Muscle layer of duodenum (tissue), 2 donors: ENCODE data around the gene EMID1.
"Not testable (repeated sequence)": the region's sequence is repeated elsewhere in the genome, so short reads cannot be mapped to it uniquely, and the experiment has no call there.

Experiments
- H3K27ac ChIP-seq: one replicate; pipeline ENCODE4 v1.7.0; 2013; ENCODE audit warnings: mild to moderate bottlenecking, low read length
- H3K27me3 ChIP-seq: one replicate; pipeline ENCODE4 v1.7.0; 2013; ENCODE audit warnings: low read depth, mild to moderate bottlenecking, control low read depth, low read length
- H3K36me3 ChIP-seq, 2 donors: one replicate each; pipeline ENCODE4 v1.7.0; 2013; ENCODE audit warnings: low read length in 2 of 2, control low read depth in 1 of 2, mild to moderate bottlenecking in 1 of 2; ENCODE audit not compliant: insufficient read depth in 2 of 2, control insufficient read depth in 1 of 2
- H3K4me1 ChIP-seq, 2 donors: one replicate each; pipeline ENCODE4 v1.7.0; 2013; ENCODE audit warnings: low read length in 2 of 2, mild to moderate bottlenecking in 2 of 2, control low read depth in 1 of 2, moderate library complexity in 1 of 2; ENCODE audit not compliant: insufficient read depth in 2 of 2, control insufficient read depth in 1 of 2
- H3K4me3 ChIP-seq, 2 donors: one replicate each; pipeline ENCODE4 v1.7.0; 2013; ENCODE audit warnings: low read length in 2 of 2, low read depth in 1 of 2, mild to moderate bottlenecking in 1 of 2
- H3K9me3 ChIP-seq, 2 donors: one replicate each; pipeline ENCODE4 v1.7.0; 2013; ENCODE audit warnings: low read length in 2 of 2, control low read depth in 1 of 2, mild to moderate bottlenecking in 1 of 2; ENCODE audit not compliant: control insufficient read depth in 1 of 2
- donor health status: healthy.

The EMID1 gene

GRCh38 chr22:29215012-29215860, 9.5 kb downstream of the EMID1 start:
- Histone ChIP-seq H3K4me3 (no peak overlapping the region), H3K9me3 (no peaks in the 10 kb centered on the region), H3K36me3 (no peaks in the 10 kb centered on the region), H3K27ac (no peak overlapping the region), H3K27me3 (no peaks in the 10 kb centered on the region), H3K4me1 (peaks cover 0 to 3% of the 10 kb centered on the region in 2 donors)

GRCh38 chr22:29216011-29216872, 10.5 kb downstream of the EMID1 start:
- H3K4me1 ChIP-seq = peaks cover 0 to 8% of the 10 kb centered on the region in 2 donors
- no peaks in the 10 kb centered on the region for H3K36me3 ChIP-seq
- H3K4me3 ChIP-seq = no peak overlapping the region
- no peaks in the 10 kb centered on the region for H3K27me3 ChIP-seq
- no peaks in the 10 kb centered on the region for H3K9me3 ChIP-seq
- no peak overlapping the region for H3K27ac ChIP-seq

- no peaks in the 10 kb centered on the region for H3K27me3 ChIP-seq
- H3K4me3 ChIP-seq = no peak overlapping the region
- no peaks in the 10 kb centered on the region for H3K36me3 ChIP-seq
- H3K27ac ChIP-seq = no peak overlapping the region
- no peaks in the 10 kb centered on the region for H3K9me3 ChIP-seq
- H3K4me1 ChIP-seq = peaks cover 0 to 8% of the 10 kb centered on the region in 2 donors
Measured at GRCh38 chr22:29216873-29217666, 11.4 kb downstream of the EMID1 start.

- H3K27me3 ChIP-seq = no peaks in the 10 kb centered on the region
- H3K4me1 ChIP-seq = peaks cover 0 to 8% of the 10 kb centered on the region in 2 donors
- H3K4me3 ChIP-seq = no peak overlapping the region
- no peak overlapping the region for H3K27ac ChIP-seq
- no peaks in the 10 kb centered on the region for H3K9me3 ChIP-seq
- H3K36me3 ChIP-seq = no peaks in the 10 kb centered on the region
Measured at GRCh38 chr22:29217827-29218757, 12.4 kb downstream of the EMID1 start.

GRCh38 chr22:29218758-29219408, 13.2 kb downstream of the EMID1 start:
- H3K4me1 ChIP-seq = peaks cover 0 to 9% of the 10 kb centered on the region in 2 donors
- no peaks in the 10 kb centered on the region for H3K36me3 ChIP-seq
- H3K9me3 ChIP-seq = no peaks in the 10 kb centered on the region
- H3K4me3 ChIP-seq = no peak overlapping the region
- no peaks in the 10 kb centered on the region for H3K27me3 ChIP-seq
- H3K27ac ChIP-seq = no peak overlapping the region

GRCh38 chr22:29219409-29219782, 13.7 kb downstream of the EMID1 start:
- not testable (repeated sequence) for H3K27me3 ChIP-seq, H3K36me3 ChIP-seq, H3K9me3 ChIP-seq, H3K4me3 ChIP-seq, H3K27ac ChIP-seq
- peaks cover 0 to 14% of the 10 kb centered on the region in 2 donors for H3K4me1 ChIP-seq

GRCh38 chr22:29219881-29220670, 14.4 kb downstream of the EMID1 start:
- H3K4me1 ChIP-seq = peaks cover 0 to 15% of the 10 kb centered on the region in 2 donors
- H3K27ac ChIP-seq = no peak overlapping the region
- no peaks in the 10 kb centered on the region for H3K9me3 ChIP-seq
- no peaks in the 10 kb centered on the region for H3K27me3 ChIP-seq
- H3K4me3 ChIP-seq = no peak overlapping the region
- H3K36me3 ChIP-seq = no peaks in the 10 kb centered on the region

GRCh38 chr22:29224121-29224858, 18.6 kb downstream of the EMID1 start:
- no peaks in the 10 kb centered on the region for H3K27me3 ChIP-seq

GRCh38 chr22:29224859-29225410, 19.2 kb downstream of the EMID1 start:
- H3K9me3 ChIP-seq = no peaks in the 10 kb centered on the region
- no peaks in the 10 kb centered on the region for H3K27me3 ChIP-seq
- peaks cover 0 to 24% of the 10 kb centered on the region in 2 donors for H3K4me1 ChIP-seq
- no peaks in the 10 kb centered on the region for H3K36me3 ChIP-seq
- H3K27ac ChIP-seq = peak overlapping the region; percentile 16
- no peak overlapping the region for H3K4me3 ChIP-seq

More at GRCh38 chr22:29224121-29224858, 18.6 kb downstream of the EMID1 start:
- Histone ChIP-seq H3K9me3 (no peaks in the 10 kb centered on the region), H3K4me1 (peaks cover 0 to 24% of the 10 kb centered on the region in 2 donors), H3K36me3 (no peaks in the 10 kb centered on the region), H3K27ac (no peak overlapping the region), H3K4me3 (no peak overlapping the region)
